Stimulated activated naive CD8-positive, alpha-beta T cell treated with anti-CD3 and anti-CD28 coated beads, Interleukin-15, amount 100 ng/mL, for 72 hours (primary cell): ENCODE results near the gene TASOR2.

ENCODE experiments used
- ATAC-seq: fragments of 150-1000 bp; cut with Tn5 transposase; 2 replicates; pipeline ENCODE4 v1.10.0; 2021; ENCODE audit warnings: mild to moderate bottlenecking, moderate library complexity
- DNase-seq, 2 donors: peaks; one replicate each; pipeline ENCODE4 v3.0.0; 2021 to 2022
- H3K27ac Mint-ChIP-seq, 2 donors: one replicate each; pipeline ENCODE4 v1.8.0; 2022; ENCODE audit warnings: mild to moderate bottlenecking in 2 of 2, mixed read lengths in 2 of 2, moderate library complexity in 2 of 2
- H3K27me3 Mint-ChIP-seq: one replicate; pipeline ENCODE4 v1.8.0; 2022; ENCODE audit warnings: mixed read lengths
- H3K4me1 Mint-ChIP-seq: one replicate; pipeline ENCODE4 v1.8.0; 2022; ENCODE audit warnings: mild to moderate bottlenecking, mixed read lengths
- H3K4me3 Mint-ChIP-seq, 2 donors: one replicate each; pipeline ENCODE4 v1.8.0; 2022; ENCODE audit warnings: mild to moderate bottlenecking in 2 of 2, mixed read lengths in 2 of 2, moderate library complexity in 1 of 2
- H3K9me3 Mint-ChIP-seq, 2 donors: one replicate each; pipeline ENCODE4 v1.8.0; 2022; ENCODE audit warnings: mixed read lengths in 2 of 2

The TASOR2 gene

GRCh38 chr10:5649746-5650145 lies 34.9 kb upstream of the TASOR2 start:
- no peak for ATAC-seq

GRCh38 chr10:5650664-5651387 lies 33.8 kb upstream of the TASOR2 start:
- peaks cover 16% of the 10 kb centered on the region for H3K4me1 Mint-ChIP-seq
- H3K27ac Mint-ChIP-seq: no peak overlapping the region
- ATAC-seq (no peak), DNase-seq (no peak)
- no peaks in the 10 kb centered on the region for H3K9me3 Mint-ChIP-seq
- no peak overlapping the region for H3K4me3 Mint-ChIP-seq
- H3K27me3 Mint-ChIP-seq: no peaks in the 10 kb centered on the region

More at GRCh38 chr10:5649746-5650145, 34.9 kb upstream of the TASOR2 start:
- Mint-ChIP-seq H3K27me3 (no peaks in the 10 kb centered on the region), H3K4me1 (peaks cover 5% of the 10 kb centered on the region), H3K9me3 (no peaks in the 10 kb centered on the region), H3K27ac (no peak overlapping the region), H3K4me3 (no peak overlapping the region)
- DNase-seq: no peak

- ATAC-seq: no peak
- no peak for DNase-seq
- Mint-ChIP-seq H3K27me3 (no peaks in the 10 kb centered on the region), H3K27ac (no peak overlapping the region), H3K4me1 (peaks cover 22% of the 10 kb centered on the region), H3K9me3 (no peaks in the 10 kb centered on the region), H3K4me3 (no peak overlapping the region)
These were observed 33.3 kb upstream of the TASOR2 start for GRCh38 chr10:5651388-5651764.

GRCh38 chr10:5652746-5653145 lies 31.9 kb upstream of the TASOR2 start:
- H3K27me3 Mint-ChIP-seq: no peaks in the 10 kb centered on the region
- ATAC-seq (no peak), DNase-seq (no peak)
- H3K4me1 Mint-ChIP-seq: peaks cover 35% of the 10 kb centered on the region
- no peak overlapping the region for H3K4me3 Mint-ChIP-seq
- no peak overlapping the region for H3K27ac Mint-ChIP-seq
- no peaks in the 10 kb centered on the region for H3K9me3 Mint-ChIP-seq

- no peak overlapping the region for H3K27ac Mint-ChIP-seq
- H3K27me3 Mint-ChIP-seq: no peaks in the 10 kb centered on the region
- H3K9me3 Mint-ChIP-seq: no peaks in the 10 kb centered on the region
- no peak overlapping the region for H3K4me3 Mint-ChIP-seq
- no peak for DNase-seq
- peaks cover 39% of the 10 kb centered on the region for H3K4me1 Mint-ChIP-seq
- no peak for ATAC-seq
These were observed 30.4 kb upstream of the TASOR2 start for GRCh38 chr10:5654218-5654755.

GRCh38 chr10:5655121-5655520 lies 29.5 kb upstream of the TASOR2 start:
- ATAC-seq: peak; percentile 24
- no peak for DNase-seq
- Mint-ChIP-seq H3K27me3 (no peaks in the 10 kb centered on the region), H3K9me3 (no peaks in the 10 kb centered on the region), H3K27ac (no peak overlapping the region), H3K4me1 (peaks cover 47% of the 10 kb centered on the region), H3K4me3 (no peak overlapping the region)

GRCh38 chr10:5656737-5657579 lies 27.7 kb upstream of the TASOR2 start:
- peak overlapping the region; percentile 42 to 53 for H3K4me3 Mint-ChIP-seq
- no peak for DNase-seq
- ATAC-seq: no peak
- H3K27me3 Mint-ChIP-seq: no peaks in the 10 kb centered on the region
- peaks cover 58% of the 10 kb centered on the region for H3K4me1 Mint-ChIP-seq
- no peak overlapping the region for H3K27ac Mint-ChIP-seq
- H3K9me3 Mint-ChIP-seq: no peaks in the 10 kb centered on the region

GRCh38 chr10:5658871-5659618 lies 25.6 kb upstream of the TASOR2 start:
- H3K27ac Mint-ChIP-seq: no peak overlapping the region
- H3K27me3 Mint-ChIP-seq: no peaks in the 10 kb centered on the region
- no peak for ATAC-seq
- no peak for DNase-seq
- no peak overlapping the region for H3K4me3 Mint-ChIP-seq
- H3K9me3 Mint-ChIP-seq: no peaks in the 10 kb centered on the region
- peaks cover 63% of the 10 kb centered on the region for H3K4me1 Mint-ChIP-seq

GRCh38 chr10:5659702-5660528 lies 24.7 kb upstream of the TASOR2 start:
- peak overlapping the region in 1 of 2 donors; percentile 14 for H3K27ac Mint-ChIP-seq
- DNase-seq (no peak), ATAC-seq (peak; percentile 74)
- peaks cover 58% of the 10 kb centered on the region for H3K4me1 Mint-ChIP-seq
- no peaks in the 10 kb centered on the region for H3K9me3 Mint-ChIP-seq
- H3K4me3 Mint-ChIP-seq: no peak overlapping the region
- no peaks in the 10 kb centered on the region for H3K27me3 Mint-ChIP-seq

- peak overlapping the region in 1 of 2 donors; percentile 5 for H3K27ac Mint-ChIP-seq
- ATAC-seq (no peak), DNase-seq (no peak)
- H3K4me1 Mint-ChIP-seq: peaks cover 53% of the 10 kb centered on the region
- H3K4me3 Mint-ChIP-seq: no peak overlapping the region
- no peaks in the 10 kb centered on the region for H3K27me3 Mint-ChIP-seq
- H3K9me3 Mint-ChIP-seq: no peaks in the 10 kb centered on the region
These were observed 23.6 kb upstream of the TASOR2 start for GRCh38 chr10:5661043-5661442.

GRCh38 chr10:5662708-5663579 lies 21.7 kb upstream of the TASOR2 start:
- no peaks in the 10 kb centered on the region for H3K27me3 Mint-ChIP-seq
- DNase-seq (no peak), ATAC-seq (no peak)
- H3K4me1 Mint-ChIP-seq: peaks cover 46% of the 10 kb centered on the region
- H3K9me3 Mint-ChIP-seq: no peaks in the 10 kb centered on the region
- H3K4me3 Mint-ChIP-seq: no peak overlapping the region
- peak overlapping the region in 1 of 2 donors; percentile 74 for H3K27ac Mint-ChIP-seq

GRCh38 chr10:5663692-5664427 lies 20.8 kb upstream of the TASOR2 start:
- no peaks in the 10 kb centered on the region for H3K9me3 Mint-ChIP-seq
- DNase-seq (no peak), ATAC-seq (no peak)
- H3K27me3 Mint-ChIP-seq: no peaks in the 10 kb centered on the region
- H3K27ac Mint-ChIP-seq: no peak overlapping the region
- peaks cover 46% of the 10 kb centered on the region for H3K4me1 Mint-ChIP-seq
- no peak overlapping the region for H3K4me3 Mint-ChIP-seq

- no peak for ATAC-seq
- no peak for DNase-seq
- Mint-ChIP-seq H3K27ac (peak overlapping the region in 1 of 2 donors; percentile 23), H3K4me3 (peak overlapping the region; percentile 88 to 89), H3K27me3 (no peaks in the 10 kb centered on the region), H3K9me3 (no peaks in the 10 kb centered on the region), H3K4me1 (peaks cover 32% of the 10 kb centered on the region)
These were observed 19.1 kb upstream of the TASOR2 start for GRCh38 chr10:5665373-5666007.
